ENCODE data around the gene WWTR1.
A peak's percentile ranks its signal among the peaks of the same experiment; 100 is the strongest.

WWTR1 gene

GRCh38 chr3:149527531-149528339, 130.1 kb downstream of the WWTR1 start:
- H3K27ac ChIP-seq (ENCODE audit: low read depth, low read length) = no peak overlapping the region
- no peaks in the 10 kb centered on the region for H3K9me3 ChIP-seq (ENCODE audit: insufficient read depth, low read depth, low read length)
- no peak overlapping the region for H3K4me3 ChIP-seq (ENCODE audit: low read length)
- 73% methylated on average over 5 of the region's 5 CpGs for WGBS
- H3K4me1 ChIP-seq (ENCODE audit: insufficient read depth, low read length) = peaks cover 7% of the 10 kb centered on the region
- no peak overlapping the region for H3K9ac ChIP-seq (ENCODE audit: low read depth, low read length)
- H3K36me3 ChIP-seq (ENCODE audit: insufficient read depth, low read length) = peaks cover 27% of the 10 kb centered on the region
- H3K27me3 ChIP-seq (ENCODE audit: insufficient read depth, low read length) = no peaks in the 10 kb centered on the region

- 95% methylated on average over 11 of the region's 11 CpGs for WGBS
- Histone ChIP-seq H3K36me3 (ENCODE audit: insufficient read depth, low read length) (peaks cover 58% of the 10 kb centered on the region), H3K27ac (ENCODE audit: low read depth, low read length) (no peak overlapping the region), H3K4me3 (ENCODE audit: low read length) (no peak overlapping the region), H3K27me3 (ENCODE audit: insufficient read depth, low read length) (no peaks in the 10 kb centered on the region), H3K4me1 (ENCODE audit: insufficient read depth, low read length) (peaks cover 7% of the 10 kb centered on the region), H3K9ac (ENCODE audit: low read depth, low read length) (no peak overlapping the region), H3K9me3 (ENCODE audit: insufficient read depth, low read depth, low read length) (no peaks in the 10 kb centered on the region)
Observed at GRCh38 chr3:149523512-149524299, 134.1 kb downstream of the WWTR1 start.

GRCh38 chr3:149519912-149520311, 137.9 kb downstream of the WWTR1 start:
- 97% methylated on average over 3 of the region's 3 CpGs for WGBS
- Histone ChIP-seq H3K36me3 (ENCODE audit: insufficient read depth, low read length) (peaks cover 60% of the 10 kb centered on the region), H3K4me1 (ENCODE audit: insufficient read depth, low read length) (no peaks in the 10 kb centered on the region)

GRCh38 chr3:149516920-149517319, 140.9 kb downstream of the WWTR1 start:
- Histone ChIP-seq H3K4me3 (ENCODE audit: low read length) (no peak overlapping the region), H3K27ac (ENCODE audit: low read depth, low read length) (no peak overlapping the region), H3K27me3 (ENCODE audit: insufficient read depth, low read length) (no peaks in the 10 kb centered on the region), H3K9ac (ENCODE audit: low read depth, low read length) (no peak overlapping the region), H3K36me3 (ENCODE audit: insufficient read depth, low read length) (peaks cover 43% of the 10 kb centered on the region), H3K4me1 (ENCODE audit: insufficient read depth, low read length) (no peaks in the 10 kb centered on the region), H3K9me3 (ENCODE audit: insufficient read depth, low read depth, low read length) (no peaks in the 10 kb centered on the region)
- WGBS = 94% methylated on average over 1 of the region's 1 CpG

More at GRCh38 chr3:149519912-149520311, 137.9 kb downstream of the WWTR1 start:
- H3K9me3 ChIP-seq (ENCODE audit: insufficient read depth, low read depth, low read length) = no peaks in the 10 kb centered on the region
- no peak overlapping the region for H3K4me3 ChIP-seq (ENCODE audit: low read length)
- H3K9ac ChIP-seq (ENCODE audit: low read depth, low read length) = no peak overlapping the region
- no peaks in the 10 kb centered on the region for H3K27me3 ChIP-seq (ENCODE audit: insufficient read depth, low read length)
- H3K27ac ChIP-seq (ENCODE audit: low read depth, low read length) = no peak overlapping the region

- no peak overlapping the region for H3K4me3 ChIP-seq (ENCODE audit: low read length)
- WGBS = 97% methylated on average over 1 of the region's 2 CpGs
- no peaks in the 10 kb centered on the region for H3K27me3 ChIP-seq (ENCODE audit: insufficient read depth, low read length)
- no peaks in the 10 kb centered on the region for H3K9me3 ChIP-seq (ENCODE audit: insufficient read depth, low read depth, low read length)
- peaks cover 29% of the 10 kb centered on the region for H3K36me3 ChIP-seq (ENCODE audit: insufficient read depth, low read length)
- no peaks in the 10 kb centered on the region for H3K4me1 ChIP-seq (ENCODE audit: insufficient read depth, low read length)
- H3K27ac ChIP-seq (ENCODE audit: low read depth, low read length) = no peak overlapping the region
- H3K9ac ChIP-seq (ENCODE audit: low read depth, low read length) = no peak overlapping the region
Observed at GRCh38 chr3:149515249-149515648, 142.6 kb downstream of the WWTR1 start.

- Histone ChIP-seq H3K27ac (ENCODE audit: low read depth, low read length) (no peak overlapping the region), H3K36me3 (ENCODE audit: insufficient read depth, low read length) (peaks cover 24% of the 10 kb centered on the region), H3K4me1 (ENCODE audit: insufficient read depth, low read length) (no peaks in the 10 kb centered on the region), H3K9ac (ENCODE audit: low read depth, low read length) (no peak overlapping the region), H3K9me3 (ENCODE audit: insufficient read depth, low read depth, low read length) (no peaks in the 10 kb centered on the region), H3K27me3 (ENCODE audit: insufficient read depth, low read length) (no peaks in the 10 kb centered on the region), H3K4me3 (ENCODE audit: low read length) (no peak overlapping the region)
- WGBS = 83% methylated on average over 2 of the region's 2 CpGs
Observed at GRCh38 chr3:149514471-149514870, 143.4 kb downstream of the WWTR1 start.

- peak overlapping the region; percentile 33 for H3K4me3 ChIP-seq (ENCODE audit: low read length)
- H3K27me3 ChIP-seq (ENCODE audit: insufficient read depth, low read length) = no peaks in the 10 kb centered on the region
Observed at GRCh38 chr3:149512073-149512782, 145.6 kb downstream of the WWTR1 start.

GRCh38 chr3:149511040-149511626, 146.7 kb downstream of the WWTR1 start:
- Histone ChIP-seq H3K9ac (ENCODE audit: low read depth, low read length) (no peak overlapping the region), H3K9me3 (ENCODE audit: insufficient read depth, low read depth, low read length) (no peaks in the 10 kb centered on the region), H3K27ac (ENCODE audit: low read depth, low read length) (no peak overlapping the region), H3K36me3 (ENCODE audit: insufficient read depth, low read length) (no peaks in the 10 kb centered on the region), H3K27me3 (ENCODE audit: insufficient read depth, low read length) (no peaks in the 10 kb centered on the region), H3K4me3 (ENCODE audit: low read length) (no peak overlapping the region), H3K4me1 (ENCODE audit: insufficient read depth, low read length) (no peaks in the 10 kb centered on the region)
- 81% methylated on average over 3 of the region's 3 CpGs for WGBS

More at GRCh38 chr3:149512073-149512782, 145.6 kb downstream of the WWTR1 start:
- peaks cover 9% of the 10 kb centered on the region; the same call in 1 of the 2 replicates for H3K36me3 ChIP-seq (ENCODE audit: insufficient read depth, low read length)
- WGBS = 24% methylated on average over 9 of the region's 9 CpGs
- no peaks in the 10 kb centered on the region for H3K4me1 ChIP-seq (ENCODE audit: insufficient read depth, low read length)
- H3K9ac ChIP-seq (ENCODE audit: low read depth, low read length) = no peak overlapping the region
- H3K9me3 ChIP-seq (ENCODE audit: insufficient read depth, low read depth, low read length) = no peaks in the 10 kb centered on the region
- no peak overlapping the region for H3K27ac ChIP-seq (ENCODE audit: low read depth, low read length)

- WGBS = 95% methylated on average over 3 of the region's 3 CpGs
- no peak overlapping the region for H3K4me3 ChIP-seq (ENCODE audit: low read length)
- H3K4me1 ChIP-seq (ENCODE audit: insufficient read depth, low read length) = no peaks in the 10 kb centered on the region
- no peaks in the 10 kb centered on the region for H3K36me3 ChIP-seq (ENCODE audit: insufficient read depth, low read length)
- H3K27me3 ChIP-seq (ENCODE audit: insufficient read depth, low read length) = no peaks in the 10 kb centered on the region
- no peaks in the 10 kb centered on the region for H3K9me3 ChIP-seq (ENCODE audit: insufficient read depth, low read depth, low read length)
- H3K27ac ChIP-seq (ENCODE audit: low read depth, low read length) = no peak overlapping the region
- H3K9ac ChIP-seq (ENCODE audit: low read depth, low read length) = no peak overlapping the region
Observed at GRCh38 chr3:149510480-149510879, 147.3 kb downstream of the WWTR1 start.

- no peak overlapping the region for H3K27ac ChIP-seq (ENCODE audit: low read depth, low read length)
- no peak overlapping the region for H3K9ac ChIP-seq (ENCODE audit: low read depth, low read length)
- no peak overlapping the region for H3K4me3 ChIP-seq (ENCODE audit: low read length)
- H3K27me3 ChIP-seq (ENCODE audit: insufficient read depth, low read length) = no peaks in the 10 kb centered on the region
- H3K4me1 ChIP-seq (ENCODE audit: insufficient read depth, low read length) = no peaks in the 10 kb centered on the region
- H3K9me3 ChIP-seq (ENCODE audit: insufficient read depth, low read depth, low read length) = no peaks in the 10 kb centered on the region
- no peaks in the 10 kb centered on the region for H3K36me3 ChIP-seq (ENCODE audit: insufficient read depth, low read length)
- 84% methylated on average over 3 of the region's 3 CpGs for WGBS
Observed at GRCh38 chr3:149509526-149509925, 148.3 kb downstream of the WWTR1 start.

Data from HUES64 (cell line).